HCT116 (cell line): ENCODE measurements around the gene PSMB7. TPM values are rescaled to one million over a fixed set of nuclear protein-coding genes. Genes with fewer than 3 reads are reported as not detected.

ENCODE experiments used
- ATAC-seq: fragments of 200-7000 bp; cut with Tn5 transposase; 2 replicates; pipeline ENCODE4 v1.9.1; 2020; ENCODE audit warnings: mild to moderate bottlenecking, moderate library complexity
- BruUV-seq: library from RNA; stranded (reverse); fragments of 400-500 nt; replicated peaks from 2 replicates; lab custom pipeline; 2021; lab: Mats Ljungman, UMichigan
- CTCF ChIA-PET: fragments of 300-600 bp; sonication (Branson Sonifier 250); formaldehyde crosslinking; loops from one replicate; lab custom pipeline; 2021; ENCODE audit warnings: antibody characterized with exemption; lab: Charles Lee
- POLR2A ChIA-PET: fragments of 300-600, 350-600 bp; sonication (Branson Sonifier 250); formaldehyde crosslinking; loops from one replicate; lab custom pipeline; 2021; ENCODE audit warnings: antibody characterized with exemption; lab: Charles Lee
- RAD21 ChIA-PET, 2 experiments: fragments of 300-600 bp; sonication (Branson Sonifier 250); formaldehyde crosslinking; loops; one replicate each; lab custom pipeline; 2023; ENCODE audit warnings: low total read pairs in 2 of 2; ENCODE audit not compliant: uncharacterized antibody in 2 of 2, unreplicated experiment in 2 of 2, low non-redundant PET in 1 of 2; lab: Charles Lee
- DNase-seq: peaks from one replicate; pipeline ENCODE4 v3.0.0-alpha.2; 2010; ENCODE audit warnings: low read depth, low spot score
- H2AFZ ChIP-seq: fragments of 200-600 bp; shearing (Covaris generic), sonication (generic); 2 replicates; pipeline ENCODE4 v1.6.1; 2017; ENCODE audit warnings: low read depth, mixed run types, mixed read lengths, antibody characterized with exemption, low read length; ENCODE audit not compliant: poor library complexity, severe bottlenecking
- H3K27ac ChIP-seq: 2 replicates; pipeline ENCODE4 v1.5.1; 2012; ENCODE audit warnings: low read depth, low read length
- H3K27me3 ChIP-seq: fragments of 200-600 bp; sonication (generic); 2 replicates; pipeline ENCODE4 v1.6.1; 2016; ENCODE audit warnings: mixed run types, low read length, mixed read lengths; ENCODE audit not compliant: insufficient read depth
- H3K36me3 ChIP-seq, 2 experiments: fragments of 200-500 bp in 1 of 2; fragments of 200-600 bp in 1 of 2; sonication (Bioruptor generic) in 1 of 2; sonication (generic) in 1 of 2; 2 replicates each; pipeline versions ENCODE4 v1.5.1 to v1.6.1; 2014 to 2016; ENCODE audit warnings: low read length in 2 of 2, inconsistent platforms in 1 of 2, mixed read lengths in 1 of 2, mixed run types in 1 of 2; ENCODE audit not compliant: insufficient read depth in 2 of 2, control insufficient read depth in 1 of 2
- H3K4me1 ChIP-seq, 2 experiments: fragments of 200-600 bp in 1 of 2; sonication (generic) in 1 of 2; 2 replicates each; pipeline versions ENCODE4 v1.5.1 to v1.6.1; 2012 to 2017; ENCODE audit warnings: low read length in 2 of 2, inconsistent platforms in 1 of 2, mild to moderate bottlenecking in 1 of 2, mixed read lengths in 1 of 2, mixed run types in 1 of 2, moderate library complexity in 1 of 2; ENCODE audit not compliant: insufficient read depth in 2 of 2, control insufficient read depth in 1 of 2
- H3K4me2 ChIP-seq: fragments of 200-600 bp; sonication (generic); 2 replicates; pipeline ENCODE4 v1.6.1; 2017; ENCODE audit warnings: mixed run types, low read length, mixed read lengths
- H3K4me3 ChIP-seq, 2 experiments: fragments of 200-600 bp in 1 of 2; sonication (generic) in 1 of 2; replicated peaks in 1 of 2; 2 replicates each; pipeline ENCODE4 v1.5.1; 2011 to 2016; ENCODE audit warnings: low read length in 2 of 2, control low read depth in 1 of 2, low read depth in 1 of 2, mild to moderate bottlenecking in 1 of 2, mixed read lengths in 1 of 2, mixed run types in 1 of 2
- H3K79me2 ChIP-seq: fragments of 200-600 bp; sonication (generic); 2 replicates; pipeline ENCODE4 v1.6.1; 2017; ENCODE audit warnings: mild to moderate bottlenecking, mixed run types, low read length, moderate library complexity, mixed read lengths; ENCODE audit not compliant: insufficient read depth
- H3K9ac ChIP-seq: fragments of 200-600 bp; sonication (generic); 2 replicates; pipeline ENCODE4 v1.6.1; 2016; ENCODE audit warnings: low read length, mixed read lengths
- H3K9me2 ChIP-seq: fragments of 200-600 bp; sonication (generic), shearing (Covaris generic); 2 replicates; pipeline ENCODE4 v1.6.1; 2017; ENCODE audit warnings: mixed run types, mild to moderate bottlenecking, moderate library complexity; ENCODE audit not compliant: insufficient read depth
- H3K9me3 ChIP-seq, 2 experiments: fragments of 200-500 bp in 1 of 2; fragments of 200-600 bp in 1 of 2; sonication (Bioruptor generic) in 1 of 2; sonication (generic) in 1 of 2; 2 replicates each; pipeline ENCODE4 v1.6.1; 2014 to 2017; ENCODE audit warnings: low read length in 2 of 2, mixed read lengths in 2 of 2, inconsistent platforms in 1 of 2, low read depth in 1 of 2, mild to moderate bottlenecking in 1 of 2, mixed run types in 1 of 2, moderate library complexity in 1 of 2; ENCODE audit not compliant: control insufficient read depth in 1 of 2, insufficient read depth in 1 of 2
- H4K20me1 ChIP-seq: fragments of 200-600 bp; sonication (generic), shearing (Covaris generic); 2 replicates; pipeline ENCODE4 v1.6.1; 2017; ENCODE audit warnings: mixed run types, mild to moderate bottlenecking, moderate library complexity; ENCODE audit not compliant: insufficient read depth
- CBX3 ChIP-seq: IDR thresholded peaks from 2 replicates; pipeline ENCODE4 v1.6.1; 2012; ENCODE audit warnings: low read depth
- EGR1 ChIP-seq: IDR thresholded peaks from 2 replicates; pipeline ENCODE4 v1.6.1; 2012; ENCODE audit warnings: low read depth
- ELF1 ChIP-seq: IDR thresholded peaks from 2 replicates; pipeline ENCODE4 v1.6.1; 2012; ENCODE audit warnings: low read depth, borderline replicate concordance
- EZH2phosphoT487 ChIP-seq: fragments of 200-600 bp; IDR thresholded peaks from 2 replicates; pipeline ENCODE4 v1.6.1; 2018; ENCODE audit warnings: antibody characterized with exemption, borderline replicate concordance
- JUND ChIP-seq: IDR thresholded peaks from 2 replicates; pipeline ENCODE4 v1.6.1; 2012
- POLR2A ChIP-seq: IDR thresholded peaks from 2 replicates; pipeline ENCODE4 v1.7.0; 2011; ENCODE audit warnings: borderline replicate concordance; ENCODE audit not compliant: insufficient read depth, insufficient read length; ENCODE audit errors: extremely low read depth
- POLR2AphosphoS5 ChIP-seq: IDR thresholded peaks from 2 replicates; pipeline ENCODE4 v1.6.1; 2011; ENCODE audit warnings: mild to moderate bottlenecking, low read depth, low read length, moderate library complexity
- RAD21 ChIP-seq: IDR thresholded peaks from 2 replicates; pipeline ENCODE4 v1.6.1; 2012; ENCODE audit warnings: low read depth, mild to moderate bottlenecking
- SIN3A ChIP-seq: IDR thresholded peaks from 2 replicates; pipeline ENCODE4 v1.6.1; 2012; ENCODE audit warnings: low read depth
- SP1 ChIP-seq: IDR thresholded peaks from 2 replicates; pipeline ENCODE4 v1.6.1; 2012; ENCODE audit warnings: low read depth
- YY1 ChIP-seq: IDR thresholded peaks from 2 replicates; pipeline ENCODE4 v1.6.1; 2011; ENCODE audit warnings: low read length, low read depth, moderate library complexity, mild to moderate bottlenecking; ENCODE audit not compliant: insufficient replicate concordance; ENCODE audit errors: extremely low read depth
- intact Hi-C: fragments of 100-400 bp; cut with micrococcal nuclease; formaldehyde crosslinking; loops from 2 replicates; pipeline ENCODE4 v1.10.0; 2022
- total RNA-seq: library from RNA; stranded (reverse); gene quantifications from one replicate; pipeline ENCODE4 v1.2.1, GENCODE V29; 2021; ENCODE audit not compliant: unreplicated experiment
- TF ChIP-seq, protein P1 (sequence below): IDR thresholded peaks from 2 replicates; pipeline ENCODE4 v1.6.1; 2012
- TF ChIP-seq, protein P2 (sequence below): IDR thresholded peaks from 2 replicates; pipeline ENCODE4 v1.6.1; 2012
- TF ChIP-seq, protein P3 (sequence below), 3 experiments: fragments of 200-600 bp in 1 of 3; sonication (generic) in 1 of 3; IDR thresholded peaks in 2 of 3; conservative IDR thresholded peaks in 1 of 3; 2 replicates each; pipeline ENCODE4 v1.5.1; 2012 to 2017; ENCODE audit warnings: low read depth in 2 of 3, low read length in 2 of 3, antibody characterized with exemption in 1 of 3, borderline replicate concordance in 1 of 3, control low read depth in 1 of 3, mild to moderate bottlenecking in 1 of 3, mixed read lengths in 1 of 3, mixed run types in 1 of 3, moderate library complexity in 1 of 3; ENCODE audit not compliant: insufficient read depth in 1 of 3

PSMB7 gene
- total RNA-seq, 1 experiment from 2014 or later: 222 TPM

DNA sequence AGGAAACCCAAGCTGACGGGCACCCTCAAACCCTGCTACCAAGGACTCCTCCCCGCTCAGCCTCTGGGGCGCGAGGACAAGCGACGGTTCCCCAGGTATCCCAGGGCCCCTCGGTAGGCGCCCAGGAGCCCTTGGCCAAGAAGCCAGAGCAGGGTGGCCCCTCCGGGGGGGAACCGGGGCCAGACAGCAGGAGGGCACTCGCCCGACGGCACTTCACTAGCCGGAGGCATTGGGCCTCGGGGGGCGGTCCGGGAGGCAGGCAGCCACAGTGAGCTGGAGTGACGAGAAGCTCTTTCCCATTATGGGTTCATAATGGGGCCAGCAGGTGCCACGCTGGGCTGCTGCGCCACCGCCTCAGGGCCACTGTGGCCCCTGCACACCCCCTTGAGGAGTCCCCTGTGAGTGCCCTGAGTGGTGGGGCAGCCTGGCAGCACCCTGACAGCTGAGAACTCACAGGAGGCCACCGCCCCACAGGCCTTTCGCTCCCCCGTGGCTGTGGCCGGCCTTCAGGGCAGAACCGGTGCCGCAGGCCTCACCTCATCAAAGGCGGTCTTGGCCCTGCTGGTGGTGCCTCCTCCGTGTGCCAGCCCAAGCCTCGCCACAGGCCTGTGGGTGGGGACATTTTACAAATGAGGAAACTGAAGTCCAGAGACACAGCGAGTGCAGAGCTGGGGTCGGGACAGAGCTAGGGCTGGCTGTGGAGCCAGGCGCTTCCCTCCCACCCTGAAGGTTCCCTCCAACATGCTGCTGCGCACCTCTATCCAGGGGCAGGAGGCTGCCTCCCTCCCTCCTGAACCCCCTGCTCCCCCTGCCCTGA is 68.7 kb downstream of the PSMB7 start:
- H3K79me2 ChIP-seq: peaks cover 5% of the 10 kb centered on the region; the same call in 1 of the 2 replicates
- no peak overlapping the region for H3K4me3 ChIP-seq
- no peak overlapping the region for H2AFZ ChIP-seq
- no peak overlapping the region for H3K27ac ChIP-seq
- H3K4me2 ChIP-seq: no peak overlapping the region
- H3K9ac ChIP-seq: no peak overlapping the region
- H3K36me3 ChIP-seq: peaks cover 25 to 28% of the 10 kb centered on the region in 2 experiments; a peak in 3 of 4 replicates
- intact Hi-C loops: no loop called here
- no peaks in the 10 kb centered on the region for H3K27me3 ChIP-seq
- H3K4me1 ChIP-seq: peaks cover 9 to 22% of the 10 kb centered on the region in 2 experiments
- no peaks in the 10 kb centered on the region for H4K20me1 ChIP-seq
- H3K9me3 ChIP-seq: no peaks in the 10 kb centered on the region
- POLR2A ChIA-PET: no interaction called here
- no peaks in the 10 kb centered on the region for H3K9me2 ChIP-seq
- ATAC-seq: no peak
- DNase-seq: no peak
- CTCF ChIA-PET: no interaction called here
- TF ChIP-seq JUND: no peak
- TF ChIP-seq ELF1: no peak
- TF ChIP-seq, protein P1, sequence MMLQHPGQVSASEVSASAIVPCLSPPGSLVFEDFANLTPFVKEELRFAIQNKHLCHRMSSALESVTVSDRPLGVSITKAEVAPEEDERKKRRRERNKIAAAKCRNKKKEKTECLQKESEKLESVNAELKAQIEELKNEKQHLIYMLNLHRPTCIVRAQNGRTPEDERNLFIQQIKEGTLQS: no peak
- TF ChIP-seq, protein P2, sequence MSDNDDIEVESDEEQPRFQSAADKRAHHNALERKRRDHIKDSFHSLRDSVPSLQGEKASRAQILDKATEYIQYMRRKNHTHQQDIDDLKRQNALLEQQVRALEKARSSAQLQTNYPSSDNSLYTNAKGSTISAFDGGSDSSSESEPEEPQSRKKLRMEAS: no peak
- TF ChIP-seq POLR2AphosphoS5: no peak
- TF ChIP-seq, protein P3, sequence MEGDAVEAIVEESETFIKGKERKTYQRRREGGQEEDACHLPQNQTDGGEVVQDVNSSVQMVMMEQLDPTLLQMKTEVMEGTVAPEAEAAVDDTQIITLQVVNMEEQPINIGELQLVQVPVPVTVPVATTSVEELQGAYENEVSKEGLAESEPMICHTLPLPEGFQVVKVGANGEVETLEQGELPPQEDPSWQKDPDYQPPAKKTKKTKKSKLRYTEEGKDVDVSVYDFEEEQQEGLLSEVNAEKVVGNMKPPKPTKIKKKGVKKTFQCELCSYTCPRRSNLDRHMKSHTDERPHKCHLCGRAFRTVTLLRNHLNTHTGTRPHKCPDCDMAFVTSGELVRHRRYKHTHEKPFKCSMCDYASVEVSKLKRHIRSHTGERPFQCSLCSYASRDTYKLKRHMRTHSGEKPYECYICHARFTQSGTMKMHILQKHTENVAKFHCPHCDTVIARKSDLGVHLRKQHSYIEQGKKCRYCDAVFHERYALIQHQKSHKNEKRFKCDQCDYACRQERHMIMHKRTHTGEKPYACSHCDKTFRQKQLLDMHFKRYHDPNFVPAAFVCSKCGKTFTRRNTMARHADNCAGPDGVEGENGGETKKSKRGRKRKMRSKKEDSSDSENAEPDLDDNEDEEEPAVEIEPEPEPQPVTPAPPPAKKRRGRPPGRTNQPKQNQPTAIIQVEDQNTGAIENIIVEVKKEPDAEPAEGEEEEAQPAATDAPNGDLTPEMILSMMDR (IDR thresholded peaks at IDR 0.05 in 2 of 3, conservative IDR thresholded peaks at IDR 0.05 in 1 of 3; ENCODE audit: borderline replicate concordance in 1 of 3, insufficient read depth in 1 of 3, low read depth in 2 of 3, low read length in 2 of 3): no peak
- no peak for TF ChIP-seq CBX3
- no peak for TF ChIP-seq SP1
- TF ChIP-seq RAD21: no peak
- TF ChIP-seq YY1: no peak
- TF ChIP-seq EGR1: no peak
- TF ChIP-seq SIN3A: no peak
- no peak for TF ChIP-seq POLR2A
- no peak for TF ChIP-seq EZH2phosphoT487
- TF ChIP-seq, all 23 proteins: peak for 0
- RAD21 ChIA-PET: no interaction called here
- no TSS peak for BruUV-seq
